Measurements from ENCODE around the gene CSDE1. TPM values are rescaled to one million over a fixed set of nuclear protein-coding genes. Genes with fewer than 3 reads are reported as not detected.
A peak's percentile ranks its signal among the peaks of the same experiment; 100 is the strongest.

CSDE1 gene
- total RNA-seq, 4 donors from 2014 or later, result 380 to 742 (median 660) TPM

DNA sequence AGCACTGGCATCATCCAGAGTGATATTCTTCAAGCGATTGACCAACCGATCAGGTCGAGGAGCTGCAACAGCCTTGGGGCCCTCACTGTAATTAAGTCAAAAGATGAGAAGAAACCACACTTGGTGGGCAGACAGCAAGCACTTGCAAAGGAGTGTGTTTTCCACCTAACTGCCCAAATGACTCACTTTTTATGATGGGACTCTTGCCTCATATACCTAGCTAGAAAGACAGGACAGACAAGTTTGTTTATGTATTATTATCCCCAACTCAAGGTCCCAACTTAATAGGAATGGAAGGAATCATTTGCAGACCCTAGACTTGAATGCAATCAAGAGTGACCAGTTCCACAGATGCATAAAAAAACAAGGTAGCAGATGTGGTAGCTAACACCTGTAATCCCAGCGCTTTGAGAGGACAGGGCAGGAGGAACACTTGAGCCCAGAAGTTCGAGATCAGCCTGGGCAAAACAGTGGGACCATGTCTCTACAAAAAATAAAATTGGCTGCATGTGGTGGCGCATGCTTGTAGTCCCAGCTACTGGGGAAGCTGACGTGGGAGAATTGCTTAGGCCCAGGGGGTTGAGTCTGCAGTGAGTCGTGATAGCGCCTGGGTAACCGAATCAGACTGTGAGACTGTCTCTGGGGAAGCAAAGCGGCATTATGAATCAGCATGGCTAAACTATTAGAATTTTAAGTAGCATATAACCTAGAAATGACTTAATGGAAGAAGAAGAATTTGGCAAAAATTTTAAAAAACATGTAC is 38.9 kb downstream of the CSDE1 start:
- H3K4me3 ChIP-seq, result no peak overlapping the region
- peaks cover 63% of the 10 kb centered on the region for H3K36me3 ChIP-seq
- TF ChIP-seq CTCF (IDR thresholded peaks at IDR 0.05), result no peak
- no peak for TF ChIP-seq POLR2A (IDR thresholded peaks at IDR 0.05)
- TF ChIP-seq EP300 (IDR thresholded peaks at IDR 0.05), result no peak
- no peak for TF ChIP-seq POLR2AphosphoS5 (IDR thresholded peaks at IDR 0.05)
- no peaks in the 10 kb centered on the region for H3K27me3 ChIP-seq
- H3K9me3 ChIP-seq, result no peaks in the 10 kb centered on the region
- WGBS, result 85% methylated on average over 11 of the region's 11 CpGs
- peaks cover 26% of the 10 kb centered on the region for H3K4me1 ChIP-seq
- DNase-seq (ENCODE audit: low spot score in 2 of 2), result no peak
- H3K27ac ChIP-seq, result peak overlapping the region; percentile 70

DNA sequence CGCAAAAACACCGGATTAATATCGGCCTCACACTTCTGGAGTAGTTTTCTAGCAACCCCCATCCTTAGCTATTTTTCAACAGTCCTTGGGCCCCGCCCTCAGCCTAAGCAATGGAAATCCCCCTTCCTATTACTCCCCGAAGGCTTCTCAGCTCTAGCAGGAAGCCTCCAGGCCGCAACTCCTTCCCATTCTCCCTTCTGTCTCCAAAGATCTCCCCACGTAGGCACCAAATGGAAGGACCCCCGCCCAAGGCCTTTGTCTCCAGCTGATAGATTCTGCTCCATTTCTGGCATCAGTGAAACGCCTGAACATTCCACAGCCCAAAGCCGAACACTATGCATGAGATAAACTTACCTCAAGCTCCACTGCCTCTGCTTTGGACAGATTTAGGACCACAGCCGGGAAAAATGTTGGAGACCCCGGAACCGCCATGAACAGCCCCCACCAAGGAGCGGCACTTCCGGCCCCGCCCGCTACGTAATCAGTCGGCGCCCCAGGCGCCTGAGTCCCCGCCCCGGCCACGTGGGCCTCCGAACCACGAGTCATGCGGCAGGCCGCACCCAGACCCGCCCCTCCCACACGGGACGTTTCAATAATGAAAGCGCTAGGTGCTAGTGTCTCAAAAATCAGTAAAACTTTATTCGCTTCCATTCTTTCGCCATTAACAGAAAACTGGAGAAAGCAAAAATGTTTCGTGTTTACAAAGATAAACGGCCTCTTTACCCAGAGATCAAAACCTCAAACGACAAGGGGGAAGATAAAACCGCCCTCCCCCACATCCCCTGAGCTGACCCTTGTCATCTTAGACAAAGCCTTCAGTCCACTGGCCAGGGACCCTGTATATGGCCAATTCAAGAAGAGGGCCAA is 41.2 kb downstream of the CSDE1 start, which contains the start of gene NRAS:
Gene NRAS, minus strand, starts transcription at position 468 of the 867 bp plus-strand sequence. CDS start 611 bp downstream, outside the sequence.
- Histone ChIP-seq H3K4me1 (peaks cover 26% of the 10 kb centered on the region), H3K4me3 (peak within 1 kb of the TSS; percentile 72), H3K27ac (peak within 1 kb of the TSS; percentile 91), H3K27me3 (no peaks in the 10 kb centered on the region), H3K36me3 (peaks cover 61% of the 10 kb centered on the region), H3K9me3 (no peaks in the 10 kb centered on the region)
- peak; percentile 97 for DNase-seq (ENCODE audit: low spot score in 2 of 2)
- TF ChIP-seq POLR2A (IDR thresholded peaks at IDR 0.05) (peak in 1 of 2 donors; percentile 63), CTCF (IDR thresholded peaks at IDR 0.05) (no peak), POLR2AphosphoS5 (IDR thresholded peaks at IDR 0.05) (peak; percentile 42 to 88 (median 88)), EP300 (IDR thresholded peaks at IDR 0.05) (no peak)
- under 1% methylated on average over 38 of the region's 38 CpGs for WGBS

DNA sequence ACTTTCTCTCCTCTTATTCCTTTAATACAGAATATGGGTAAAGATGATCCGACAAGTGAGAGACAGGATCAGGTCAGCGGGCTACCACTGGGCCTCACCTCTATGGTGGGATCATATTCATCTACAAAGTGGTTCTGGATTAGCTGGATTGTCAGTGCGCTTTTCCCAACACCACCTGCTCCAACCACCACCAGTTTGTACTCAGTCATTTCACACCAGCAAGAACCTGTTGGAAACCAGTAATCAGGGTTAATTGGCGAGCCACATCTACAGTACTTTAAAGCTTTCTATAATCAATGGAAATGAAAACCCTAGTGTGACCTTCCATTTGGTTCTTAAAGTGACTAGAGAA is 41.9 kb downstream of the CSDE1 start:
- H3K27ac ChIP-seq, result peak overlapping the region; percentile 91
- peaks cover 59% of the 10 kb centered on the region for H3K36me3 ChIP-seq
- WGBS, result 36% methylated on average over 4 of the region's 4 CpGs
- TF ChIP-seq POLR2AphosphoS5 (IDR thresholded peaks at IDR 0.05), result no peak
- TF ChIP-seq CTCF (IDR thresholded peaks at IDR 0.05), result no peak
- TF ChIP-seq POLR2A (IDR thresholded peaks at IDR 0.05), result no peak
- TF ChIP-seq EP300 (IDR thresholded peaks at IDR 0.05), result no peak
- no peaks in the 10 kb centered on the region for H3K9me3 ChIP-seq
- H3K27me3 ChIP-seq, result no peaks in the 10 kb centered on the region
- peaks cover 26% of the 10 kb centered on the region for H3K4me1 ChIP-seq
- peak overlapping the region; percentile 72 for H3K4me3 ChIP-seq
- DNase-seq (ENCODE audit: low spot score in 2 of 2), result no peak

DNA sequence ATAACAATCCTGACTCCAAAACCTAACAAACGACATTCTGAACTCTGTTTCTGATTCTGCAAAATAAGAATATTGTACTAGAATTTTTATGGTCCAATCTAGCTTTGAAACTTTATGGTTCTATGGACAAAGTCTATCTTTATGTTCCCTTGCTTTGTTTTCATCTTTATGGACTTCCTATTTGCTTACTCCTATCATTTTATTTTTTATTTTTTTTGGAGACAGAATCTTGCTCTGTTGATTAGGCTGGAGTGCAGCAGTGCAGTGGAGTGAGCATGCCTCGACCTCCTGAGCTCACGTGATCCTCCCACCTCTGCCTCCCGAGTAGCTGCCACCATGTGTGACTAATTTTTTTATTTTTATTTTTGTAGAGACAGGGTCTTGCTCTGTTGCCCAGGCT is 44.8 kb downstream of the CSDE1 start:
- H3K27ac ChIP-seq, result no peak overlapping the region
- no peak for DNase-seq (ENCODE audit: low spot score in 2 of 2)
- TF ChIP-seq EP300 (IDR thresholded peaks at IDR 0.05) (no peak), POLR2AphosphoS5 (IDR thresholded peaks at IDR 0.05) (no peak), POLR2A (IDR thresholded peaks at IDR 0.05) (no peak), CTCF (IDR thresholded peaks at IDR 0.05) (no peak)
- H3K27me3 ChIP-seq, result no peaks in the 10 kb centered on the region
- WGBS, result 83% methylated on average over 4 of the region's 4 CpGs
- peaks cover 26% of the 10 kb centered on the region for H3K4me1 ChIP-seq
- H3K36me3 ChIP-seq, result peaks cover 56% of the 10 kb centered on the region
- H3K4me3 ChIP-seq, result no peak overlapping the region
- H3K9me3 ChIP-seq, result no peaks in the 10 kb centered on the region

DNA sequence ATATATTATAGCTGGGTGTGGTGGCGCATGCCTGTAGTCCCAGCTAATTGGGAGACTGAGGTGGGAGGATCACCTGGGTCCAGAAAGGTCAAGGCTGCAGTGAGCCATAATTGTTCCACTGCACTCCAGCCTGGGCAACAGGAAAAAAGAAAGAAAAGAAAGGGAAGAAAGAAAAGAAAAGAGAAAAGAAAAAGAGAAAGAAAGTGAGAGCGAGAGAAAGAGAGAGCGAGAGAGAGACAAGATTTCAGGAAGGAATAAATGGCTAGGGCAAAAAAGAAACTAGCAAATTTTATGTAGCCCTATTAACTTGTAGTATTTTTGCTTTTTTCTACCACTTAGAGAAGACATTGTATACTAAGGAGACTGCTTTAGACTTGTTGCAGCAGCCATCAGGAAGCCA is 47.4 kb downstream of the CSDE1 start:
- H3K4me1 ChIP-seq, result peaks cover 14% of the 10 kb centered on the region
- no peak for TF ChIP-seq POLR2AphosphoS5 (IDR thresholded peaks at IDR 0.05)
- no peak for TF ChIP-seq POLR2A (IDR thresholded peaks at IDR 0.05)
- no peak for TF ChIP-seq CTCF (IDR thresholded peaks at IDR 0.05)
- no peak for TF ChIP-seq EP300 (IDR thresholded peaks at IDR 0.05)
- no peak for DNase-seq (ENCODE audit: low spot score in 2 of 2)
- no peak overlapping the region for H3K4me3 ChIP-seq
- no peaks in the 10 kb centered on the region for H3K9me3 ChIP-seq
- peaks cover 77% of the 10 kb centered on the region for H3K36me3 ChIP-seq
- H3K27me3 ChIP-seq, result no peaks in the 10 kb centered on the region
- 91% methylated on average over 3 of the region's 3 CpGs for WGBS
- no peak overlapping the region for H3K27ac ChIP-seq
